ENCODE measurements around the gene SUN1.

DNA sequence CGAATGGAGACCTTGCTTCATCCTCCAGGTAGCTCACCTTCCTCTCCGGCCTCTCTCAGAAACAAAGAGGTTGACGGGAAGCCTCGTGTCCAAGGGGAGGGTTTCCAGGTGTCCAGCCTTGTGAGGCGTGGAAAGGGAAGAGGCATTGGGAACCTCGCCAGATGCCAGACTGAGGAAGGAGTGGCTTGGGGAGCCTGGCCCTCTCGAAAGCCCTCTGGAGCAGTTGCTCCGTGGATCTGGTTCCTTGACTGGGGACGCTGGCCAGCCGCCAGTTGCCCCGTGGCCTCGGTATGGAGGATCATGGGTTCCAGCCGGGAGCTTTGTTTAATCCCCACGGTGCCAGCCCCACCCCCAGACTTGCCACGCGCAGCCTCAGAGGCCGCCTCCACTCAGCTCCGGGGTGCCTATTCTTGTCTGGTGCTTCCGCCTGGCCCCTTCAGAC is 30.3 kb upstream of the SUN1 start:
- TF ChIP-seq, protein P1, sequence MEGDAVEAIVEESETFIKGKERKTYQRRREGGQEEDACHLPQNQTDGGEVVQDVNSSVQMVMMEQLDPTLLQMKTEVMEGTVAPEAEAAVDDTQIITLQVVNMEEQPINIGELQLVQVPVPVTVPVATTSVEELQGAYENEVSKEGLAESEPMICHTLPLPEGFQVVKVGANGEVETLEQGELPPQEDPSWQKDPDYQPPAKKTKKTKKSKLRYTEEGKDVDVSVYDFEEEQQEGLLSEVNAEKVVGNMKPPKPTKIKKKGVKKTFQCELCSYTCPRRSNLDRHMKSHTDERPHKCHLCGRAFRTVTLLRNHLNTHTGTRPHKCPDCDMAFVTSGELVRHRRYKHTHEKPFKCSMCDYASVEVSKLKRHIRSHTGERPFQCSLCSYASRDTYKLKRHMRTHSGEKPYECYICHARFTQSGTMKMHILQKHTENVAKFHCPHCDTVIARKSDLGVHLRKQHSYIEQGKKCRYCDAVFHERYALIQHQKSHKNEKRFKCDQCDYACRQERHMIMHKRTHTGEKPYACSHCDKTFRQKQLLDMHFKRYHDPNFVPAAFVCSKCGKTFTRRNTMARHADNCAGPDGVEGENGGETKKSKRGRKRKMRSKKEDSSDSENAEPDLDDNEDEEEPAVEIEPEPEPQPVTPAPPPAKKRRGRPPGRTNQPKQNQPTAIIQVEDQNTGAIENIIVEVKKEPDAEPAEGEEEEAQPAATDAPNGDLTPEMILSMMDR (IDR thresholded peaks at IDR 0.05), result no peak
- TF ChIP-seq POLR2A (IDR thresholded peaks at IDR 0.05) (no peak), POLR2AphosphoS5 (IDR thresholded peaks at IDR 0.05) (peak in 3 of 4 donors; percentile 16 to 30 (median 18)), EP300 (IDR thresholded peaks at IDR 0.05) (no peak)
